Measurements from ENCODE around the gene FAM50A. TPM values are rescaled to one million over a fixed set of nuclear protein-coding genes. Genes with fewer than 3 reads are reported as not detected.

FAM50A gene
- total RNA-seq, 1 donor from 2014 or later = 77.5 TPM

DNA sequence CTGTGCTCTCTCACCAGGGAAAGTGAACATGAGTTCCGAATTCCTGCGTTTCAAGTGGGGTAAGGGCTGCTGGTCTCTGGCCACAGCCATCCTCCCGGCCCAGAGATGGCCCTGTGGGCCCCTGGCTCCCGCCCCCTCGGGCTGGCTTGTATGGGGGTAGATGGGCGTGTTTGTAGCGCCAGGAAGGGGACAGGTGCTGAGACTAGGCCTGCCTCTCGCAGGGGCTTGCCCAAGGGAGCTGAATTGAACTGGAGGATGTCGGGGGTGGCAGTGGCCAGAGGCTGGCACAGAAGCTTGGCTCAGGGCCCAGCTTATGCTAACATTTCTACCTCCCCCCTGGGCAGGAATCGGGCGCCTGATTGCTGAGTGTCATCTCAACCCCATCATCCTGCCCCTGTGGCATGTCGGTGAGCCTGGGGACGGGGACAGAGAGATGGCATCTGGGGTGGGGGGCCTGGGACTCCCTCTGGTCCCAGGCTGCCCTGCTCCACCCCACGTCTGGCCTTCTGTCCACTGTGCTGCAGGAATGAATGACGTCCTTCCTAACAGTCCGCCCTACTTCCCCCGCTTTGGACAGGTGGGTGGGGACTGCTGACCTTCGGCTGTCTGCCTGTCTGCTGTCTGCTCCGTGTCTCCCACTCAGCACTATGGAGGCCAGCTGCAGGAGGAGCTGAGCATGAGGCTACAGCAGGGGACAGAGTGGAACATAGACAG, 24.1 kb upstream of the FAM50A start:
- DNase-seq = no peak
- intact Hi-C loops (cut with DNase I) = no loop called here
- Histone ChIP-seq H3K9me3 (no peaks in the 10 kb centered on the region), H3K4me3 (no peak overlapping the region), H3K36me3 (no peaks in the 10 kb centered on the region), H3K27ac (no peak overlapping the region), H3K4me1 (no peaks in the 10 kb centered on the region), H3K27me3 (ENCODE audit: low read depth) (no peaks in the 10 kb centered on the region)
- no peak for TF ChIP-seq CTCF (IDR thresholded peaks at IDR 0.05)
- peak in 1 of 2 donors; percentile 10 for ATAC-seq

- H3K27ac ChIP-seq = no peak overlapping the region
- no peak for TF ChIP-seq CTCF (IDR thresholded peaks at IDR 0.05)
Measured at GRCh38 chrX:154420402-154420756, 23.6 kb upstream of the FAM50A start.

GRCh38 chrX:154426916-154427770, 16.8 kb upstream of the FAM50A start:
- Histone ChIP-seq H3K27me3 (ENCODE audit: low read depth) (no peaks in the 10 kb centered on the region), H3K36me3 (peaks cover 2% of the 10 kb centered on the region), H3K4me3 (peak overlapping the region; percentile 77), H3K9me3 (no peaks in the 10 kb centered on the region), H3K27ac (peak overlapping the region; percentile 31), H3K4me1 (peaks cover 23% of the 10 kb centered on the region)
- intact Hi-C loops (cut with DNase I) = no loop called here
- DNase-seq (no peak), ATAC-seq (no peak)
- no peak for TF ChIP-seq CTCF (IDR thresholded peaks at IDR 0.05)

More at GRCh38 chrX:154420402-154420756, 23.6 kb upstream of the FAM50A start:
- H3K4me3 ChIP-seq = no peak overlapping the region
- ATAC-seq = no peak
- no peaks in the 10 kb centered on the region for H3K36me3 ChIP-seq
- intact Hi-C loops (cut with DNase I) = no loop called here
- DNase-seq = no peak
- H3K9me3 ChIP-seq = no peaks in the 10 kb centered on the region
- no peaks in the 10 kb centered on the region for H3K27me3 ChIP-seq (ENCODE audit: low read depth)
- no peaks in the 10 kb centered on the region for H3K4me1 ChIP-seq

DNA sequence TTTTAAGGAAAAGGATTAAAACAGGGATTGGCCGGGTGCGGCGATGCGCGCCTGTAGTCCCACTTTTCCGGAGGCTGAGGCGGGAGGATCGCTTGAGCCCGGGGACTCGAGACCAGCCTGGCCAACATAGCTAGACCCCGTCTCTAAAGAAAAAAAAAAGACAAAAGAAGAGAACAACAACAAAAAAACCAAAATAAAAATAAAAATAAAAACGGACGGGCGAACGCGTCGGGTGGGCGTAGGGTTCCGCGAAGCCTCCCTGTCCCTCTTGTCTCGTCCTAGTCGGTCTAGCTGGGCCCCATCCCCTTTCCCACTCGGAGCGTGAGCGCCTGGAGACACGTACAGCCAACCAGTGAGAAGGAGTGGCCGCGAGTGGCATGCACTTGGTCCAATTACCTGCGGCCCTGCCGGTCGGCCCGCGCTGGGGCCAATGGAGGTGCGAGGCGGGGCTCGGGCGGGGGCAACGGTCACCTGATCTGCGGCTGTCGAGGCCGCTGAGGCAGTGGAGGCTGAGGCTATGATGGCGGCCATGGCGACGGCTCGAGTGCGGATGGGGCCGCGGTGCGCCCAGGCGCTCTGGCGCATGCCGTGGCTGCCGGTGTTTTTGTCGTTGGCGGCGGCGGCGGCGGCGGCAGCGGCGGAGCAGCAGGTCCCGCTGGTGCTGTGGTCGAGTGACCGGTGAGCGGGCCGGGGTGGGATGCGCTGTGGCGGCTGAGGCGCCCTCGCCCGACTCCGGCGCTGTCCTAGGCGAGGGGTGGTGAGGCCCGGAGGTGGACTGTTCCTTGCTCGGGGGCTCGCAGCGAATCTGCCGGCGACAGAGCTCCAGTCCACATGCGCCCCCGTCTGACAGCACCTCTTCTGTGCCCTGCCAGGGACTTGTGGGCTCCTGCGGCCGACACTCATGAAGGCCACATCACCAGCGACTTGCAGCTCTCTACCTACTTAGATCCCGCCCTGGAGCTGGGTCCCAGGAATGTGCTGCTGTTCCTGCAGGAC, 15.5 kb upstream of the FAM50A start, which contains the start of gene ATP6AP1:
Gene ATP6AP1 (plus strand): TSS at position 502 of the 996 bp plus-strand sequence. CDS start 16 bp downstream, at position 518.
- DNase-seq (peak; percentile 95), ATAC-seq (peak; percentile 98 to 99)
- peaks cover 23% of the 10 kb centered on the region for H3K4me1 ChIP-seq
- intact Hi-C loops (cut with DNase I) = no loop called here
- peak within 1 kb of the TSS; percentile 77 for H3K4me3 ChIP-seq
- TF ChIP-seq CTCF (IDR thresholded peaks at IDR 0.05) = no peak
- H3K27ac ChIP-seq = peak within 1 kb of the TSS; percentile 83
- H3K27me3 ChIP-seq (ENCODE audit: low read depth) = no peaks in the 10 kb centered on the region
- no peaks in the 10 kb centered on the region for H3K9me3 ChIP-seq
- H3K36me3 ChIP-seq = peaks cover 15% of the 10 kb centered on the region

DNA sequence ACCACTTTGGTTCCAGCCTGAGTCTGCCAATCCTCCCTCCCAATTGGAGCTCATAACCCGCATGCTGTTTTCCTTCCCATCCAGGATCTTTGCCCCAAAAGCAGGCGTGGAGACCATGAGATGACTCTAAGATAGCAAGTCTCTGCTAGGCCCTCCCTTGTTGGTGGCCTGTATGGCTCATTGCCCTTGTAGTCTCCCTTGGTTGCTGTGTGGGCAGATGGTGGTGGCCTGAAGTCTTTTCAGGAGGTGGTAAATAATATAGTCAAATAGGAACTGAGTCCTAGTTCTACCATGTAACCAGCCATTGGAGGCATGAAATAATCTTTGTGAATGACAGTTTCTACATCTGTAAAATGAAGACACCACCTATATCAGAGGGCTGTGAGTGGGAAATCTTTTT, 14.2 kb upstream of the FAM50A start:
- H3K27ac ChIP-seq = no peak overlapping the region

More for the DNA sequence above, 14.2 kb upstream of the FAM50A start:
- Histone ChIP-seq H3K36me3 (peaks cover 28% of the 10 kb centered on the region), H3K9me3 (no peaks in the 10 kb centered on the region), H3K4me3 (peak overlapping the region; percentile 77), H3K4me1 (peaks cover 23% of the 10 kb centered on the region), H3K27me3 (ENCODE audit: low read depth) (no peaks in the 10 kb centered on the region)
- ATAC-seq (no peak), DNase-seq (no peak)
- intact Hi-C loops (cut with DNase I) = no loop called here
- TF ChIP-seq CTCF (IDR thresholded peaks at IDR 0.05) = no peak

Measured in lower lobe of right lung (tissue), 2 donors.